ENCODE results near the gene COL20A1. TPM values are rescaled to one million over a fixed set of nuclear protein-coding genes. Genes with fewer than 3 reads are reported as not detected.

COL20A1 gene
- total RNA-seq, 1 donor from 2014 or later: 5.0 TPM

- H4K20me1 ChIP-seq (ENCODE audit: insufficient read depth, low read length): no peaks in the 10 kb centered on the region
- H3K36me3 ChIP-seq (ENCODE audit: insufficient read depth, low read length): no peaks in the 10 kb centered on the region
- Mint-ChIP-seq H3K27ac (ENCODE audit: unreplicated experiment) (no peak overlapping the region), H3K27me3 (ENCODE audit: low read depth, unreplicated experiment) (peaks cover 28% of the 10 kb centered on the region), H3K9me3 (ENCODE audit: unreplicated experiment) (no peaks in the 10 kb centered on the region), H3K4me3 (ENCODE audit: unreplicated experiment) (no peak overlapping the region), H3K36me3 (ENCODE audit: low read depth, unreplicated experiment) (no peaks in the 10 kb centered on the region), H3K4me1 (ENCODE audit: low read depth, unreplicated experiment) (no peaks in the 10 kb centered on the region)
- H2AFZ ChIP-seq (ENCODE audit: low read depth, low read length): no peak overlapping the region
- no peaks in the 10 kb centered on the region for H3K4me1 ChIP-seq (ENCODE audit: insufficient read depth, low read length)
- H3K27ac ChIP-seq (ENCODE audit: low read depth, low read length): no peak overlapping the region
- FAIRE-seq (no peak), DNase-seq (ENCODE audit: low read depth) (no peak)
- peaks cover 8% of the 10 kb centered on the region for H3K27me3 ChIP-seq (ENCODE audit: insufficient read depth, low read length)
- H3K9me3 ChIP-seq (ENCODE audit: insufficient read depth, low read depth, low read length): no peaks in the 10 kb centered on the region
- no peak overlapping the region for H3K4me3 ChIP-seq (ENCODE audit: insufficient read depth, low read depth, low read length)
- no peak overlapping the region for H3K9ac ChIP-seq (ENCODE audit: low read length)
- no peaks in the 10 kb centered on the region for H3K79me2 ChIP-seq (ENCODE audit: insufficient read depth, low read length)
- TF ChIP-seq CTCF (IDR thresholded peaks at IDR 0.05; ENCODE audit: insufficient read depth, low read depth, low read length): no peak
- TF ChIP-seq EZH2 (IDR thresholded peaks at IDR 0.05; ENCODE audit: insufficient read depth, low read length): no peak
- H3K4me2 ChIP-seq (ENCODE audit: low read length): no peak overlapping the region
Measured at GRCh38 chr20:63356931-63357879, 64.2 kb downstream of the COL20A1 start.

GRCh38 chr20:63357921-63358905 lies 65.2 kb downstream of the COL20A1 start:
- TF ChIP-seq EZH2 (IDR thresholded peaks at IDR 0.05; ENCODE audit: insufficient read depth, low read length) (no peak), CTCF (IDR thresholded peaks at IDR 0.05; ENCODE audit: insufficient read depth, low read depth, low read length) (no peak)
- H3K36me3 Mint-ChIP-seq (ENCODE audit: low read depth, unreplicated experiment): no peaks in the 10 kb centered on the region
- no peak overlapping the region for H3K27ac Mint-ChIP-seq (ENCODE audit: unreplicated experiment)
- peaks cover 34% of the 10 kb centered on the region for H3K27me3 Mint-ChIP-seq (ENCODE audit: low read depth, unreplicated experiment)
- no peak overlapping the region for H3K9ac ChIP-seq (ENCODE audit: low read length)
- DNase-seq (ENCODE audit: low read depth) (no peak), FAIRE-seq (no peak)
- no peaks in the 10 kb centered on the region for H3K4me1 Mint-ChIP-seq (ENCODE audit: low read depth, unreplicated experiment)
- H2AFZ ChIP-seq (ENCODE audit: low read depth, low read length): no peak overlapping the region
- H3K79me2 ChIP-seq (ENCODE audit: insufficient read depth, low read length): no peaks in the 10 kb centered on the region
- H3K4me3 Mint-ChIP-seq (ENCODE audit: unreplicated experiment): no peak overlapping the region
- peaks cover 8% of the 10 kb centered on the region for H3K27me3 ChIP-seq (ENCODE audit: insufficient read depth, low read length)
- no peak overlapping the region for H3K4me3 ChIP-seq (ENCODE audit: insufficient read depth, low read depth, low read length)
- no peaks in the 10 kb centered on the region for H3K36me3 ChIP-seq (ENCODE audit: insufficient read depth, low read length)
- H3K4me1 ChIP-seq (ENCODE audit: insufficient read depth, low read length): no peaks in the 10 kb centered on the region
- H3K9me3 Mint-ChIP-seq (ENCODE audit: unreplicated experiment): no peaks in the 10 kb centered on the region
- H3K27ac ChIP-seq (ENCODE audit: low read depth, low read length): no peak overlapping the region
- no peak overlapping the region for H3K4me2 ChIP-seq (ENCODE audit: low read length)
- no peaks in the 10 kb centered on the region for H4K20me1 ChIP-seq (ENCODE audit: insufficient read depth, low read length)
- no peaks in the 10 kb centered on the region for H3K9me3 ChIP-seq (ENCODE audit: insufficient read depth, low read depth, low read length)
